Nephron progenitor cell (in vitro differentiated cells): Measurements from ENCODE around the gene DMRTB1.

Experiments
- DNase-seq: peaks from one replicate; pipeline ENCODE4 v3.0.0; 2021
- H3K27ac Mint-ChIP-seq: 2 replicates; pipeline ENCODE4 v1.8.0; 2021; ENCODE audit warnings: mild to moderate bottlenecking, moderate library complexity, mixed read lengths
- H3K27me3 Mint-ChIP-seq: 2 replicates; pipeline ENCODE4 v1.8.0; 2021; ENCODE audit warnings: mild to moderate bottlenecking, low read depth, mixed read lengths; ENCODE audit not compliant: poor library complexity
- H3K36me3 Mint-ChIP-seq: 2 replicates; pipeline ENCODE4 v1.8.0; 2021; ENCODE audit warnings: low read depth, mixed read lengths
- H3K4me1 Mint-ChIP-seq: 2 replicates; pipeline ENCODE4 v1.8.0; 2021; ENCODE audit warnings: mixed read lengths
- H3K4me3 Mint-ChIP-seq: 2 replicates; pipeline ENCODE4 v1.8.0; 2021; ENCODE audit warnings: mild to moderate bottlenecking, moderate library complexity, mixed read lengths
- H3K9me3 Mint-ChIP-seq: 2 replicates; pipeline ENCODE4 v1.8.0; 2021; ENCODE audit warnings: mild to moderate bottlenecking, moderate library complexity, mixed read lengths
- CTCF ChIP-seq: fragments of 200-600 bp; sonication (generic); IDR thresholded peaks from 2 replicates; pipeline ENCODE4 v1.5.0; 2021; ENCODE audit warnings: antibody characterized with exemption

DMRTB1 gene

GRCh38 chr1:53417074-53417511 is 42.1 kb upstream of the DMRTB1 start:
- no peak for DNase-seq
- no peak overlapping the region for H3K27ac Mint-ChIP-seq
- peaks cover 49% of the 10 kb centered on the region for H3K4me1 Mint-ChIP-seq
- H3K9me3 Mint-ChIP-seq: peaks cover 13% of the 10 kb centered on the region
- no peaks in the 10 kb centered on the region for H3K27me3 Mint-ChIP-seq
- peak overlapping the region; percentile 58 for H3K4me3 Mint-ChIP-seq
- TF ChIP-seq CTCF: no peak
- no peaks in the 10 kb centered on the region for H3K36me3 Mint-ChIP-seq

GRCh38 chr1:53419034-53419433 is 40.2 kb upstream of the DMRTB1 start:
- Mint-ChIP-seq H3K4me3 (no peak overlapping the region), H3K36me3 (no peaks in the 10 kb centered on the region), H3K27ac (no peak overlapping the region), H3K9me3 (peaks cover 13% of the 10 kb centered on the region), H3K27me3 (no peaks in the 10 kb centered on the region), H3K4me1 (peaks cover 30% of the 10 kb centered on the region)
- DNase-seq: no peak
- no peak for TF ChIP-seq CTCF

- peaks cover 30% of the 10 kb centered on the region for H3K4me1 Mint-ChIP-seq
- H3K27ac Mint-ChIP-seq: no peak overlapping the region
- peaks cover 26% of the 10 kb centered on the region for H3K9me3 Mint-ChIP-seq
- H3K27me3 Mint-ChIP-seq: peaks cover 2% of the 10 kb centered on the region
- no peaks in the 10 kb centered on the region for H3K36me3 Mint-ChIP-seq
- TF ChIP-seq CTCF: no peak
- no peak for DNase-seq
- no peak overlapping the region for H3K4me3 Mint-ChIP-seq
Observed at GRCh38 chr1:53420341-53420740, 38.9 kb upstream of the DMRTB1 start.

- H3K4me1 Mint-ChIP-seq: peaks cover 36% of the 10 kb centered on the region
- no peaks in the 10 kb centered on the region for H3K36me3 Mint-ChIP-seq
- H3K27ac Mint-ChIP-seq: no peak overlapping the region
- no peak for DNase-seq
- no peak overlapping the region for H3K4me3 Mint-ChIP-seq
- H3K27me3 Mint-ChIP-seq: peaks cover 2% of the 10 kb centered on the region
- peaks cover 30% of the 10 kb centered on the region for H3K9me3 Mint-ChIP-seq
- TF ChIP-seq CTCF: no peak
Observed at GRCh38 chr1:53421208-53421607, 38.0 kb upstream of the DMRTB1 start.

GRCh38 chr1:53430261-53430660 is 28.9 kb upstream of the DMRTB1 start:
- Mint-ChIP-seq H3K4me1 (peaks cover 62% of the 10 kb centered on the region), H3K27ac (no peak overlapping the region), H3K4me3 (no peak overlapping the region), H3K27me3 (peaks cover 4% of the 10 kb centered on the region), H3K36me3 (peaks cover 11% of the 10 kb centered on the region), H3K9me3 (peaks cover 27% of the 10 kb centered on the region)
- no peak for TF ChIP-seq CTCF
- no peak for DNase-seq

GRCh38 chr1:53430779-53431178 is 28.4 kb upstream of the DMRTB1 start:
- H3K27ac Mint-ChIP-seq: no peak overlapping the region
- no peak overlapping the region for H3K4me3 Mint-ChIP-seq
- peaks cover 25% of the 10 kb centered on the region for H3K9me3 Mint-ChIP-seq
- peaks cover 4% of the 10 kb centered on the region for H3K27me3 Mint-ChIP-seq
- peaks cover 11% of the 10 kb centered on the region for H3K36me3 Mint-ChIP-seq
- no peak for TF ChIP-seq CTCF
- DNase-seq: no peak
- peaks cover 56% of the 10 kb centered on the region for H3K4me1 Mint-ChIP-seq
